ENCODE measurements around the gene SLC13A3.

Gene SLC13A3

GRCh38 chr20:46666306-46666705 is 15.0 kb upstream of the SLC13A3 start:
- no peak for DNase-seq (ENCODE audit: low read depth)
- no peak for TF ChIP-seq CTCF (IDR thresholded peaks at IDR 0.05; ENCODE audit: insufficient read depth, low read depth, low read length, missing control alignments)
- H3K4me3 ChIP-seq (ENCODE audit: low read length) = no peak overlapping the region

GRCh38 chr20:46665602-46666001 is 14.3 kb upstream of the SLC13A3 start:
- no peak for DNase-seq (ENCODE audit: low read depth)
- TF ChIP-seq CTCF (IDR thresholded peaks at IDR 0.05; ENCODE audit: insufficient read depth, low read depth, low read length, missing control alignments) = no peak
- H3K4me3 ChIP-seq (ENCODE audit: low read length) = no peak overlapping the region

- no peak for DNase-seq (ENCODE audit: low read depth)
- no peak overlapping the region for H3K4me3 ChIP-seq (ENCODE audit: low read length)
- no peak for TF ChIP-seq CTCF (IDR thresholded peaks at IDR 0.05; ENCODE audit: insufficient read depth, low read depth, low read length, missing control alignments)
Measured at GRCh38 chr20:46663531-46663930, 12.3 kb upstream of the SLC13A3 start.

GRCh38 chr20:46661659-46662058 is 10.4 kb upstream of the SLC13A3 start:
- no peak for DNase-seq (ENCODE audit: low read depth)
- no peak for TF ChIP-seq CTCF (IDR thresholded peaks at IDR 0.05; ENCODE audit: insufficient read depth, low read depth, low read length, missing control alignments)
- H3K4me3 ChIP-seq (ENCODE audit: low read length) = no peak overlapping the region

- TF ChIP-seq CTCF (IDR thresholded peaks at IDR 0.05; ENCODE audit: insufficient read depth, low read depth, low read length, missing control alignments) = no peak
- no peak for DNase-seq (ENCODE audit: low read depth)
- H3K4me3 ChIP-seq (ENCODE audit: low read length) = no peak overlapping the region
Measured at GRCh38 chr20:46660487-46660886, 9.2 kb upstream of the SLC13A3 start.

- no peak for TF ChIP-seq CTCF (IDR thresholded peaks at IDR 0.05; ENCODE audit: insufficient read depth, low read depth, low read length, missing control alignments)
- DNase-seq (ENCODE audit: low read depth) = no peak
- no peak overlapping the region for H3K4me3 ChIP-seq (ENCODE audit: low read length)
Measured at GRCh38 chr20:46657618-46658017, 6.4 kb upstream of the SLC13A3 start.

- no peak for TF ChIP-seq CTCF (IDR thresholded peaks at IDR 0.05; ENCODE audit: insufficient read depth, low read depth, low read length, missing control alignments)
- no peak for DNase-seq (ENCODE audit: low read depth)
- no peak overlapping the region for H3K4me3 ChIP-seq (ENCODE audit: low read length)
Measured at GRCh38 chr20:46657137-46657536, 5.9 kb upstream of the SLC13A3 start.
